HG02973 (cell line): ENCODE data around the gene KCNMB2.

ENCODE experiments used
- ATAC-seq: cut with Tn5 transposase; IDR thresholded peaks from one replicate; pipeline ENCODE4 v1.9.1; 2021; ENCODE audit warnings: moderate library complexity; ENCODE audit not compliant: unreplicated experiment

Gene KCNMB2

DNA sequence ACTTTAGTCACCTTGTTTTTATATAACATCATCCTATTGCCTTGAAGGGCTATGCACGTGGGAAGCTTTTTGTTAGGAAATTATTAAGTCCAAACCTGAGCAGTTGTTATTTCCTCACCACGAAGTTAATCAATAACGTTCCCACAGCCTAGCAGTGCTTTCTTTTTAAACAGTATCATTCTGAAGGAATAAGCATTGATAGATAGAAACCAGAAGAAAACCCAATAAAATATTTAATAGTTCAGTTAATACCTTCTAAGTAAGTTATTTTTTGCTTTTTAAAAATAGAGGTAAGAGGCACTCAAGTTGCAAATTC, 149.3 kb downstream of the KCNMB2 start:
- ATAC-seq, result no peak

- no peak for ATAC-seq
Observed at GRCh38 chr3:178686826-178687225, 150.6 kb downstream of the KCNMB2 start.

GRCh38 chr3:178690571-178690970, 154.3 kb downstream of the KCNMB2 start:
- ATAC-seq, result no peak

- no peak for ATAC-seq
Observed at GRCh38 chr3:178699364-178699763, 163.1 kb downstream of the KCNMB2 start.

- no peak for ATAC-seq
Observed at GRCh38 chr3:178699810-178700209, 163.6 kb downstream of the KCNMB2 start.

- ATAC-seq, result no peak
Observed at GRCh38 chr3:178703268-178703975, 167.2 kb downstream of the KCNMB2 start.

DNA sequence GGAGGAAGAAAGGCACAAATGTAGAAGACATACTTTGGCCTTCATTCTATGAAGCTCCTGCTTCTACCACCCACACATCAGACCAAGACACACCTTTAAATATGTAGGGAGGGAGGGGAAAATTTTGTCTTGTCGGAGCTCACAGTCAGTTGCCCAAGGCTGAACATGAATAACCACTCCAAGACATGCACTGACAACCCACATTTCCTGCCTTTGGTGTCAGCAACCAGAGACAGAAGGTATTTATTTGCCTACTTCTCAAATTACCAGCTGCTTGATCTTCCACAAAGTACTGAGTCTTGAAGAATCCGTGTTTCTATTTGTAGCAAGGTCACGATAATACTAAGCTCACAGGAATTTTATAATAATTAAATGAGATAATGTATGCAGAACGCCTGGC, 169.7 kb downstream of the KCNMB2 start:
- no peak for ATAC-seq

GRCh38 chr3:178706411-178706810, 170.2 kb downstream of the KCNMB2 start:
- ATAC-seq, result no peak

DNA sequence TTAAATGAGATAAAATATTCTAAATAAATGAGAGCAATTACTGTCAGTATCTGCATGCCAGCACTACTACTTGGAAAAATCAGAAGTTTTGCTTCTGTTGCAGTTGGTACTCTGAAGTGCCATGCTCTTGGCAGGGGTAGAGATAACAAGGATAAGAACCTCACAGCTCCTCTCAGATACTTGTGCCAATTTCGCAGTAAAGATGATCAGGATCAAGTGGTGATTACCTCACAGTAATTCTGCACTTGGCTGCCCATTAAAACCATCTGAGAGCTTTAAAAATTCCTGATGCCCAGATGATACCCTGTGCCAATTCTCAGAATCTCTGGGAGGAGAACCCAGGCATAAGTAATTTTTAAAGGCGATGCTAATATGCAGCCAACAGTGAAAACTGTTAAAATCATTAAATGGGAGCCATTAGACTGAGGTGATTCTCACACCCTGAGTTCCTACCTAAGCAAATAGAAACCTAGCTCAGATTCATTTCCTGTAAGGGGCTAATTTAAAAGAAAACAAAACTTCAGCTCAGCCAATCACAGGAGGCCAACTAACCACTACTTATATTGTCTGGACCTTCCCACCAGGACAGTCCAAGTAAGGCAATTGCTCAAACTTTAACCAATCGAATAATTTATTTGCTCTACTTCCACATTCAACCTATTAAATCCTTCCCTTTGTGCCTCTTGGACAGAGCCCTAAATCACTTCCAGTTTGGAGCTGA, 171.2 kb downstream of the KCNMB2 start:
- no peak for ATAC-seq

- no peak for ATAC-seq
Observed at GRCh38 chr3:178709051-178709450, 172.8 kb downstream of the KCNMB2 start.

DNA sequence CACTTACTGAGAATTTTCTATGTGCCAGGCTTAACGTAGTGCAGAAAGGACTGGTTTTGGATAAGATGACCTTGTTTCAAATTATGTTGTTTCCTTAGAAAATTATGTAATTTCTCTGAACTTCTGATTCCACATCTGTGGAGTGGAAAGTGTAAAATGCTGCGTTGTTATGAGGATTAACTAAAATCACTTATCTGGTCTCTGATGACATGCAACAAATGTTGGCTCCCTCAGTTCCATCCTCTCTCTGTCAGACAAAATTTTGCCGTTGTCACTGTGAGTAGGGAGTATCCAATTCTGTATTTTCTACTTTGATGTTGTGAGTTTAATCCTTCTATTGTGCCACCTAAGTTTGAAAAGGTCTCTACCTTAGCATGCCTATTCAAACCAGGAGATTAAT, 175.5 kb downstream of the KCNMB2 start:
- no peak for ATAC-seq

GRCh38 chr3:178712247-178712646, 176.0 kb downstream of the KCNMB2 start:
- ATAC-seq, result no peak

- ATAC-seq, result no peak
Observed at GRCh38 chr3:178714925-178715832, 178.9 kb downstream of the KCNMB2 start.

DNA sequence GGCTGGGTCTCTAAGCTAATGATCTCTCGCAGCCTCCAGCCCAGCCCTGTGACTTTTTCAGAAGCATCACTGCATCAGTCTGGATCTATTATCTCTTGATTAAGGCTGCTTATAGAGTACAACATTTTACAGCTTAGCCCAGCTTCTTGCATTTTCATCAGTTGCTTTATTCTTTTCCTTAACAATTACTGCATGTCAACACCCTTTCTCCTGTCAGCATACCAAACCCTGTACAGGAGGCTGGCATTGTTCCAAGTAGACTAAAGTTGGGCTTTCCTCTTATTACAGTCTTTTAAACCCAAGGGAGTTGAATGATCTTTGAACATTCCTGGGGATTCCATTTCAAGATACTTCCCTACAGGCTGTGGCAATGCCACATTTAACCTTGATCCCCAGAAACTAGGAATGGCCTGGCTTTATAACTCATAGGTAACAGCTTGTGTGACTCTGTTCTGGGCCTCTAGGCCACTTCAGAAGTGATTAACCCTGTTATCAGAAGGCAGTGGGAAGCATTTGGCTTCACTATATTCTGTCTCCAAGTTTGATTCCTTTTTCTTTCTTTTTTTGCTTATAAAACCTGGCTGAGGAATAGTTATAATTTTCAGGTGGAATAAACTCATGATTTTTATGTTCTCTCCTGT, 182.9 kb downstream of the KCNMB2 start:
- no peak for ATAC-seq

- no peak for ATAC-seq
Observed at GRCh38 chr3:178732824-178733223, 196.6 kb downstream of the KCNMB2 start.

- ATAC-seq, result no peak
Observed at GRCh38 chr3:178735032-178735674, 198.9 kb downstream of the KCNMB2 start.

DNA sequence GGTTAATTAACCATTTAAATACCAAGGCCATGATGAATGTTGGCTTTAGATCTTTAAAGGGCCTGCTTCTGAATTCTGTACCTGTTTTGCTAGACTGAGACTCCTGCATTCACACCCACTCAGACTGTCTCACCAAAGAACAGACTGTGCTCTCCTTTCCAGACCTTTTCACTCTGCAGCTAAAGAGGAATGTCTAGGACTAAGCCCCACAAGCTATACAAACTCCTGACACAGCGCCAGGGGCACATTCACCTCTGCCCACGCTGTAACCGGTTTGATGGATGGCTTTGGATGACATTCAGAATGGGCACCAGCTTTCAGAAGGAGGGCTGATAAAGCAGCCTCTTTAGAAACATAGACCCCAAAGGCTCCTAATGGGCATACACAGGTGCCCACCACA, 200.1 kb downstream of the KCNMB2 start:
- ATAC-seq, result no peak

- ATAC-seq, result no peak
Observed at GRCh38 chr3:178739720-178740119, 203.5 kb downstream of the KCNMB2 start.

DNA sequence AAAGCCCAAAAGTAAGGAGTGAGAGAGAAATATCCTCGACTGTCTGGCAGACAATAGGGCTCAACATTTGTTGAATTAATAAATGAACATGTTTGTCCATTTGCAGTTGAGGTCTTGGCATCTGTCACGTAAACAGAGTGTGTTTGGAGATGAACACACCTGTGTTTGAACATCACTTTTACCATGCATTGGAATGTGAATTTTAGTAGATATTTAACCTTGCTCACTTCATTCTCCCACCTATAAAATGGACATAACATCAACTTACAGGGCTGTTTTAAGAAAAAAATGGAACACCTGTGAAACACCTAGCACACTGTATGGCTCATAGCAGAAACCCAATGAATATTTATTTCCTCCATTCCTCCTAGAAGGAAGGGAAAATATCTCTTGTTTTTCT, 204.8 kb downstream of the KCNMB2 start:
- ATAC-seq, result no peak

DNA sequence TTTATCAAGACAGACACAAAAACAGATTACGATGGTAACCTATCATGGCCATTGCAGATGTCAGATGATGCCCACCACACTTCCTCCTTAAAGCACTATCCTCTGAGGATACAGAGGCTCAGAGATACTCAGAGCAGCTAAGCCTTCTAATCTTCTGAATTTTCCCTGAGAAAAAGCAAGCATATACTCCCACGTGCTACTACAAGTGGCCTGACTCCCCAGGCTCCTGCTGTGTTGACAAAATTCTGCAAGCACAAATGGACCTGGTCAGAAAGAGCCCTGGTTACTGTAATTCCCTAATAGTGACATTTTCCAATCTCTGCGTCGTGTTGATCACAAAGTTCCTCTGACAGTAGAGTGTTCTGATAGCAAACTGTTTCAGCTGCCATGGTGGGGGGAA, 207.1 kb downstream of the KCNMB2 start:
- no peak for ATAC-seq
